SH-SY5Y (cell line): ENCODE data around the gene ANO4.

Experiments used
- GATA2 ChIP-seq: IDR thresholded peaks from 2 replicates; pipeline ENCODE4 v1.6.1; 2011; ENCODE audit warnings: mild to moderate bottlenecking, low read depth, low read length
- GATA3 ChIP-seq: IDR thresholded peaks from 2 replicates; pipeline ENCODE4 v1.6.1; 2011; ENCODE audit warnings: low read depth, mild to moderate bottlenecking, low read length, moderate library complexity

DNA sequence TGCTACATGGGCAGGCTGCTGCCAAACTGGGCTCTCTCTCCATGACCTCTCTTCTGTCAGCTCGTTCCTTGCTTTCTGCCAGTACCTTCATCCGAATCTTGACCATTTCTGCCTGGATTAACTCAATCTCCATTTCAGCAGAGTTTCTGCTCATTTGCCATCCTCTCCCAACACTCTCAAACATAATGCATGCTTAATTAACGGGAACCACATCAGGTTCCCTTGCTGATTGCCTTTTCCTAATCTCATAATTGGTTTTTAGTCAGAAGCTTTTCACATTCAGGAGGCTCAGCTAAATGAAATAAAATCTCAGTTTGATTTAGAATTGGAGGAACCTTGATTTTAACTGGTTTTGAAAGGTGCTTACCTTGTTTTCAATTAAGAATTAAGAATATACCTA is 288.1 kb downstream of the ANO4 start:
- no peak for TF ChIP-seq GATA2
- no peak for TF ChIP-seq GATA3
